ENCODE measurements around the gene NTPCR. TPM values are rescaled to one million over a fixed set of nuclear protein-coding genes. Genes with fewer than 3 reads are reported as not detected.

Gene NTPCR
- total RNA-seq, 2 donors from 2014 or later, result 57.0 to 64.8 TPM

- Histone ChIP-seq H3K27me3 (no peaks in the 10 kb centered on the region), H3K9ac (ENCODE audit: low read depth in 2 of 2, low read length in 2 of 2) (no peak overlapping the region), H3K9me3 (no peaks in the 10 kb centered on the region), H3K27ac (no peak overlapping the region), H3K4me3 (no peak overlapping the region), H3K4me1 (no peaks in the 10 kb centered on the region), H3K36me3 (no peaks in the 10 kb centered on the region)
- no peak for DNase-seq
- intact Hi-C loops (cut with DNase I), result no loop called here
- no peak for TF ChIP-seq CTCF (IDR thresholded peaks at IDR 0.05)
Measured at GRCh38 chr1:232988572-232989040, 38.2 kb downstream of the NTPCR start.

GRCh38 chr1:232990176-232991128 is 40.0 kb downstream of the NTPCR start:
- TF ChIP-seq CTCF (IDR thresholded peaks at IDR 0.05), result no peak
- intact Hi-C loops (cut with DNase I), result no loop called here
- Histone ChIP-seq H3K4me1 (no peaks in the 10 kb centered on the region), H3K27ac (no peak overlapping the region), H3K9ac (ENCODE audit: low read depth in 2 of 2, low read length in 2 of 2) (no peak overlapping the region), H3K4me3 (no peak overlapping the region), H3K27me3 (no peaks in the 10 kb centered on the region), H3K36me3 (no peaks in the 10 kb centered on the region), H3K9me3 (no peaks in the 10 kb centered on the region)
- no peak for DNase-seq

GRCh38 chr1:232991238-232991637 is 40.8 kb downstream of the NTPCR start:
- H3K4me1 ChIP-seq, result no peaks in the 10 kb centered on the region
- no peaks in the 10 kb centered on the region for H3K27me3 ChIP-seq
- no peak overlapping the region for H3K9ac ChIP-seq (ENCODE audit: low read depth in 2 of 2, low read length in 2 of 2)
- intact Hi-C loops (cut with DNase I), result no loop called here
- H3K4me3 ChIP-seq, result no peak overlapping the region
- no peak for DNase-seq
- no peaks in the 10 kb centered on the region for H3K9me3 ChIP-seq
- H3K36me3 ChIP-seq, result no peaks in the 10 kb centered on the region
- no peak for TF ChIP-seq CTCF (IDR thresholded peaks at IDR 0.05)
- no peak overlapping the region for H3K27ac ChIP-seq

GRCh38 chr1:232992227-232992626 is 41.8 kb downstream of the NTPCR start:
- no peaks in the 10 kb centered on the region for H3K36me3 ChIP-seq
- no peaks in the 10 kb centered on the region for H3K27me3 ChIP-seq
- intact Hi-C loops (cut with DNase I), result no loop called here
- DNase-seq, result no peak
- no peaks in the 10 kb centered on the region for H3K4me1 ChIP-seq
- no peak for TF ChIP-seq CTCF (IDR thresholded peaks at IDR 0.05)
- no peak overlapping the region for H3K4me3 ChIP-seq
- no peak overlapping the region for H3K27ac ChIP-seq
- no peaks in the 10 kb centered on the region for H3K9me3 ChIP-seq
- H3K9ac ChIP-seq (ENCODE audit: low read depth in 2 of 2, low read length in 2 of 2), result no peak overlapping the region

GRCh38 chr1:232993555-232993954 is 43.1 kb downstream of the NTPCR start:
- Histone ChIP-seq H3K9me3 (no peaks in the 10 kb centered on the region), H3K4me3 (no peak overlapping the region), H3K4me1 (no peaks in the 10 kb centered on the region), H3K9ac (ENCODE audit: low read depth in 2 of 2, low read length in 2 of 2) (no peak overlapping the region), H3K27ac (no peak overlapping the region), H3K27me3 (no peaks in the 10 kb centered on the region), H3K36me3 (no peaks in the 10 kb centered on the region)
- no peak for DNase-seq
- TF ChIP-seq CTCF (IDR thresholded peaks at IDR 0.05), result no peak
- intact Hi-C loops (cut with DNase I), result no loop called here
